ENCODE measurements around the gene SEC24D. TPM values are rescaled to one million over a fixed set of nuclear protein-coding genes. Genes with fewer than 3 reads are reported as not detected.

SEC24D gene
- total and polyA plus RNA-seq, 9 of the 15 experiments (the other 6 are each of a cell fraction or from before 2014, with no cell fraction given): 7.1 to 22.5 (median 11.3) TPM

- no peaks in the 10 kb centered on the region for H3K79me2 ChIP-seq (ENCODE audit: control insufficient read depth, insufficient read depth, low read length)
- H3K27ac ChIP-seq (ENCODE audit: extremely low read depth, low read depth, low read length): no peak overlapping the region
- no peaks in the 10 kb centered on the region for H3K9me1 ChIP-seq (ENCODE audit: control insufficient read depth, insufficient read depth, low read length)
- no peak for TF ChIP-seq NCOR1 (IDR thresholded peaks at IDR 0.05)
- no peak for TF ChIP-seq JUNB (CRISPR knock-in tag; conservative IDR thresholded peaks at IDR 0.05)
- TF ChIP-seq COPS2 (conservative IDR thresholded peaks at IDR 0.05): no peak
- no peak for TF ChIP-seq MIER1 (IDR thresholded peaks at IDR 0.05; ENCODE audit: low read depth)
- TF ChIP-seq JUND (IDR thresholded peaks at IDR 0.05; ENCODE audit: borderline replicate concordance, low read depth, low read length): no peak
- TF ChIP-seq JUND (tag; IDR thresholded peaks at IDR 0.05; ENCODE audit: borderline replicate concordance, low read depth, low read length): no peak
- no peak for TF ChIP-seq MTA1 (IDR thresholded peaks at IDR 0.05; ENCODE audit: borderline replicate concordance)
- no peaks in the 10 kb centered on the region; a peak in 1 of 5 replicates for H3K4me1 ChIP-seq (replicated peaks in 1 of 2; ENCODE audit: control insufficient read depth in 2 of 2, insufficient read depth in 2 of 2, low read length in 2 of 2)
- WGBS (ENCODE audit: insufficient coverage, low coverage, missing lambda C conversion rate): 69% methylated on average over 3 of the region's 3 CpGs
- no peak overlapping the region for H3K4me3 ChIP-seq
- ATAC-seq (no peak), DNase-seq (ENCODE audit: extremely low read depth in 1 of 4, low spot score in 3 of 4) (no peak), FAIRE-seq (no peak)
- ChIA-PET POLR2A (no interaction called here), CTCF (ENCODE audit: low intra/inter-chr PET ratio) (no interaction called here)
- no peak overlapping the region for H2AFZ ChIP-seq (ENCODE audit: low read depth, low read length)
- H4K20me1 ChIP-seq (replicated peaks; ENCODE audit: control insufficient read depth, insufficient read depth, low read length): no peaks in the 10 kb centered on the region
- H3K27me3 ChIP-seq (ENCODE audit: control insufficient read depth in 2 of 2, insufficient read depth in 2 of 2, low read length in 2 of 2): no peaks in the 10 kb centered on the region
- H3K36me3 ChIP-seq (ENCODE audit: control insufficient read depth, insufficient read depth, low read length): peaks cover 14% of the 10 kb centered on the region; the same call in 2 of the 3 replicates
- in situ Hi-C loops (cut with MboI): no loop called here
- intact Hi-C loops (cut with micrococcal nuclease): no loop called here
- no peak overlapping the region for H3K9ac ChIP-seq (ENCODE audit: insufficient read depth in 1 of 2, low read depth in 2 of 2, low read length in 2 of 2)
- no peaks in the 10 kb centered on the region for H3K9me3 ChIP-seq (replicated peaks; ENCODE audit: control insufficient read depth, insufficient read depth, low read depth, low read length)
- H3K4me2 ChIP-seq (ENCODE audit: insufficient read depth, low read length): no peak overlapping the region
- BruUV-seq (replicated peaks): no TSS peak
Measured at GRCh38 chr4:118745357-118745756, 90.6 kb downstream of the SEC24D start.

GRCh38 chr4:118743867-118744266 lies 92.1 kb downstream of the SEC24D start:
- H3K79me2 ChIP-seq (ENCODE audit: control insufficient read depth, insufficient read depth, low read length): no peaks in the 10 kb centered on the region
- TF ChIP-seq ZC3H4 (CRISPR knock-in tag; IDR thresholded peaks at IDR 0.05; ENCODE audit: borderline replicate concordance): no peak
- no peak for TF ChIP-seq POLR2AphosphoS2 (IDR thresholded peaks at IDR 0.05; ENCODE audit: low read length)
- TF ChIP-seq ZNF518B (CRISPR knock-in tag; IDR thresholded peaks at IDR 0.05): no peak
- TF ChIP-seq CCAR2 (IDR thresholded peaks at IDR 0.05; ENCODE audit: low read depth, low read length): no peak
- in situ Hi-C loops (cut with MboI): no loop called here
- CTCF ChIA-PET (ENCODE audit: low intra/inter-chr PET ratio): no interaction called here
- 82% methylated on average over 4 of the region's 4 CpGs for WGBS (ENCODE audit: insufficient coverage, low coverage, missing lambda C conversion rate)
- POLR2A ChIA-PET: no interaction called here
- no peak overlapping the region for H3K4me2 ChIP-seq (ENCODE audit: insufficient read depth, low read length)
- H2AFZ ChIP-seq (ENCODE audit: low read depth, low read length): no peak overlapping the region
- no TSS peak for BruUV-seq (replicated peaks)
- FAIRE-seq (no peak), DNase-seq (ENCODE audit: extremely low read depth in 1 of 4, low spot score in 3 of 4) (no peak), ATAC-seq (no peak)
- no peak overlapping the region for H3K9ac ChIP-seq (ENCODE audit: insufficient read depth in 1 of 2, low read depth in 2 of 2, low read length in 2 of 2)
- peaks cover 29% of the 10 kb centered on the region; the same call in 2 of the 3 replicates for H3K36me3 ChIP-seq (ENCODE audit: control insufficient read depth, insufficient read depth, low read length)
- no peaks in the 10 kb centered on the region; a peak in 1 of 5 replicates for H3K4me1 ChIP-seq (replicated peaks in 1 of 2; ENCODE audit: control insufficient read depth in 2 of 2, insufficient read depth in 2 of 2, low read length in 2 of 2)
- no peak overlapping the region for H3K27ac ChIP-seq (ENCODE audit: extremely low read depth, low read depth, low read length)
- H3K27me3 ChIP-seq (ENCODE audit: control insufficient read depth in 2 of 2, insufficient read depth in 2 of 2, low read length in 2 of 2): no peaks in the 10 kb centered on the region
- H3K9me1 ChIP-seq (ENCODE audit: control insufficient read depth, insufficient read depth, low read length): no peaks in the 10 kb centered on the region
- no peaks in the 10 kb centered on the region for H3K9me3 ChIP-seq (replicated peaks; ENCODE audit: control insufficient read depth, insufficient read depth, low read depth, low read length)
- no peaks in the 10 kb centered on the region for H4K20me1 ChIP-seq (replicated peaks; ENCODE audit: control insufficient read depth, insufficient read depth, low read length)
- H3K4me3 ChIP-seq: no peak overlapping the region
- intact Hi-C loops (cut with micrococcal nuclease): loop anchor here (5.0 kb wide), 1 partner anchor 223 kb away; no protein-coding TSS in a partner anchor
